Measurements from ENCODE around the gene TNKS1BP1.
"Not testable (repeated sequence)": the region's sequence is repeated elsewhere in the genome, so short reads cannot be mapped to it uniquely, and the experiment has no call there.

The TNKS1BP1 gene

GRCh38 chr11:57294225-57295131 lies 30.3 kb downstream of the TNKS1BP1 start:
- in situ Hi-C loops (cut with MboI; ENCODE audit: low sequenced_read_pairs), result no loop called here

GRCh38 chr11:57290288-57290687 lies 34.5 kb downstream of the TNKS1BP1 start:
- in situ Hi-C loops (cut with MboI; ENCODE audit: low sequenced_read_pairs), result no loop called here

- in situ Hi-C loops (cut with MboI; ENCODE audit: low sequenced_read_pairs), result no loop called here
These were observed 35.8 kb downstream of the TNKS1BP1 start for GRCh38 chr11:57288771-57289579.

GRCh38 chr11:57287884-57288283 lies 36.9 kb downstream of the TNKS1BP1 start:
- in situ Hi-C loops (cut with MboI; ENCODE audit: low sequenced_read_pairs), result no loop called here

- in situ Hi-C loops (cut with MboI; ENCODE audit: low sequenced_read_pairs), result no loop called here
These were observed 41.3 kb downstream of the TNKS1BP1 start for GRCh38 chr11:57283231-57283990.

- in situ Hi-C loops (cut with MboI; ENCODE audit: low sequenced_read_pairs), result not testable (repeated sequence)
These were observed 43.2 kb downstream of the TNKS1BP1 start for GRCh38 chr11:57281546-57281945.

GRCh38 chr11:57279116-57279515 lies 45.6 kb downstream of the TNKS1BP1 start:
- in situ Hi-C loops (cut with MboI; ENCODE audit: low sequenced_read_pairs), result no loop called here

GRCh38 chr11:57278721-57279095 lies 46.0 kb downstream of the TNKS1BP1 start:
- in situ Hi-C loops (cut with MboI; ENCODE audit: low sequenced_read_pairs), result no loop called here

GRCh38 chr11:57277845-57278720 lies 46.7 kb downstream of the TNKS1BP1 start:
- in situ Hi-C loops (cut with MboI; ENCODE audit: low sequenced_read_pairs), result no loop called here

- in situ Hi-C loops (cut with MboI; ENCODE audit: low sequenced_read_pairs), result no loop called here
These were observed 47.6 kb downstream of the TNKS1BP1 start for GRCh38 chr11:57276971-57277675.

- in situ Hi-C loops (cut with MboI; ENCODE audit: low sequenced_read_pairs), result no loop called here
These were observed 48.4 kb downstream of the TNKS1BP1 start for GRCh38 chr11:57276169-57276970.

GRCh38 chr11:57275582-57275981 lies 49.2 kb downstream of the TNKS1BP1 start:
- in situ Hi-C loops (cut with MboI; ENCODE audit: low sequenced_read_pairs), result no loop called here

- in situ Hi-C loops (cut with MboI; ENCODE audit: low sequenced_read_pairs), result no loop called here
These were observed 49.8 kb downstream of the TNKS1BP1 start for GRCh38 chr11:57274904-57275498.

GRCh38 chr11:57273448-57274058 lies 51.2 kb downstream of the TNKS1BP1 start:
- in situ Hi-C loops (cut with MboI; ENCODE audit: low sequenced_read_pairs), result no loop called here

GRCh38 chr11:57269571-57270021 lies 55.2 kb downstream of the TNKS1BP1 start:
- in situ Hi-C loops (cut with MboI; ENCODE audit: low sequenced_read_pairs), result no loop called here

- in situ Hi-C loops (cut with MboI; ENCODE audit: low sequenced_read_pairs), result no loop called here
These were observed 58.6 kb downstream of the TNKS1BP1 start for GRCh38 chr11:57266157-57266556.

- in situ Hi-C loops (cut with MboI; ENCODE audit: low sequenced_read_pairs), result no loop called here
These were observed 61.4 kb downstream of the TNKS1BP1 start for GRCh38 chr11:57263351-57263750.

GRCh38 chr11:57262157-57262556 lies 62.6 kb downstream of the TNKS1BP1 start:
- in situ Hi-C loops (cut with MboI; ENCODE audit: low sequenced_read_pairs), result no loop called here
